OCI-LY1 (cell line): ENCODE results near the gene TNIP1.

Source experiments
- H2AFZ ChIP-seq: fragments of 200-600 bp; sonication (generic), shearing (Covaris generic); 2 replicates; pipeline ENCODE4 v1.6.0; 2014; ENCODE audit warnings: antibody characterized with exemption, mild to moderate bottlenecking, low read length
- H3F3A ChIP-seq: fragments of 200-600 bp; sonication (generic), shearing (Covaris generic); 2 replicates; pipeline ENCODE4 v1.6.0; 2014; ENCODE audit warnings: mild to moderate bottlenecking, antibody characterized with exemption, low read length, moderate library complexity; ENCODE audit not compliant: insufficient read depth
- H3K27ac ChIP-seq: fragments of 200-600 bp; sonication (generic); 2 replicates; pipeline ENCODE4 v1.5.1; 2014; ENCODE audit warnings: low read length, mixed run types, mild to moderate bottlenecking, low read depth; ENCODE audit not compliant: poor library complexity, severe bottlenecking
- H3K27me3 ChIP-seq: fragments of 200-600 bp; sonication (generic); 2 replicates; pipeline ENCODE4 v1.6.0; 2014; ENCODE audit warnings: antibody characterized with exemption, mild to moderate bottlenecking, low read length, moderate library complexity; ENCODE audit not compliant: insufficient read depth
- H3K36me3 ChIP-seq: fragments of 200-600 bp; sonication (generic); 2 replicates; pipeline ENCODE4 v1.6.1; 2014; ENCODE audit warnings: mild to moderate bottlenecking, antibody characterized with exemption, low read length, moderate library complexity, mixed read lengths; ENCODE audit not compliant: insufficient read depth
- H3K4me1 ChIP-seq: fragments of 200-600 bp; sonication (generic); 2 replicates; pipeline ENCODE4 v1.5.1; 2014; ENCODE audit warnings: mild to moderate bottlenecking, low read length, moderate library complexity; ENCODE audit not compliant: insufficient read depth, severe bottlenecking
- H3K4me2 ChIP-seq: fragments of 200-600 bp; sonication (generic), shearing (Covaris generic); 2 replicates; pipeline ENCODE4 v1.6.1; 2014; ENCODE audit warnings: low read length
- H3K4me3 ChIP-seq: fragments of 200-600 bp; sonication (generic); 2 replicates; pipeline ENCODE4 v1.5.1; 2014; ENCODE audit warnings: low read length, low read depth, mild to moderate bottlenecking, mixed read lengths; ENCODE audit not compliant: poor library complexity, severe bottlenecking
- H3K79me2 ChIP-seq: fragments of 200-600 bp; shearing (Covaris generic); 2 replicates; pipeline ENCODE4 v1.6.1; 2016; ENCODE audit warnings: mixed run types, low read length, mixed read lengths; ENCODE audit not compliant: insufficient read depth
- H3K9ac ChIP-seq: fragments of 200-600 bp; sonication (generic), shearing (Covaris generic); 2 replicates; pipeline ENCODE4 v1.6.1; 2014; ENCODE audit warnings: mild to moderate bottlenecking, low read length, mixed read lengths
- H3K9me2 ChIP-seq: fragments of 200-600 bp; sonication (generic), shearing (Covaris generic); 2 replicates; pipeline ENCODE4 v1.6.1; 2014; ENCODE audit warnings: low read depth, mild to moderate bottlenecking, low read length, mixed read lengths
- H3K9me3 ChIP-seq: fragments of 200-600 bp; shearing (Covaris generic); 2 replicates; pipeline ENCODE4 v1.6.1; 2014; ENCODE audit warnings: low read length, mixed read lengths
- H4K20me1 ChIP-seq: fragments of 200-600 bp; sonication (generic), shearing (Covaris generic); 2 replicates; pipeline ENCODE4 v1.6.0; 2016; ENCODE audit warnings: mild to moderate bottlenecking, low read length; ENCODE audit not compliant: insufficient read depth
- CTCF ChIP-seq: fragments of 200-600 bp; sonication (generic), shearing (Covaris generic); IDR thresholded peaks from 2 replicates; pipeline ENCODE4 v1.5.1; 2017; ENCODE audit warnings: mild to moderate bottlenecking, antibody characterized with exemption, low read length, moderate library complexity, mixed read lengths
- EZH2 ChIP-seq: fragments of 200-600 bp; sonication (generic), shearing (Covaris generic); IDR thresholded peaks from 2 replicates; pipeline ENCODE4 v1.8.0; 2017; ENCODE audit warnings: borderline replicate concordance, mixed run types, mild to moderate bottlenecking, antibody characterized with exemption, low read length, moderate library complexity, mixed read lengths

TNIP1 gene

GRCh38 chr5:151036556-151036955, 44.3 kb downstream of the TNIP1 start:
- Histone ChIP-seq H3K4me3 (no peak overlapping the region), H3K27ac (no peak overlapping the region), H3K79me2 (no peaks in the 10 kb centered on the region), H3K36me3 (peaks cover 97% of the 10 kb centered on the region), H3K9me2 (no peaks in the 10 kb centered on the region), H3F3A (no peaks in the 10 kb centered on the region), H3K4me2 (no peak overlapping the region), H3K9ac (no peak overlapping the region), H2AFZ (no peak overlapping the region), H3K27me3 (no peaks in the 10 kb centered on the region), H3K4me1 (no peaks in the 10 kb centered on the region), H3K9me3 (no peaks in the 10 kb centered on the region), H4K20me1 (no peaks in the 10 kb centered on the region)
- TF ChIP-seq CTCF (no peak), EZH2 (no peak)

GRCh38 chr5:151034422-151035379, 46.1 kb downstream of the TNIP1 start:
- Histone ChIP-seq H4K20me1 (no peaks in the 10 kb centered on the region), H3K27me3 (no peaks in the 10 kb centered on the region), H3K27ac (no peak overlapping the region), H3K4me2 (no peak overlapping the region), H3K36me3 (peaks cover 97% of the 10 kb centered on the region), H3K9ac (no peak overlapping the region), H3K79me2 (no peaks in the 10 kb centered on the region), H3K9me3 (no peaks in the 10 kb centered on the region), H3K4me3 (no peak overlapping the region), H3K4me1 (no peaks in the 10 kb centered on the region), H2AFZ (no peak overlapping the region), H3K9me2 (no peaks in the 10 kb centered on the region), H3F3A (no peaks in the 10 kb centered on the region)
- TF ChIP-seq EZH2: no peak
- no peak for TF ChIP-seq CTCF

GRCh38 chr5:151033217-151033934, 47.5 kb downstream of the TNIP1 start:
- Histone ChIP-seq H3K9me3 (no peaks in the 10 kb centered on the region), H3K9me2 (no peaks in the 10 kb centered on the region), H3K79me2 (no peaks in the 10 kb centered on the region), H3K9ac (no peak overlapping the region), H3K27me3 (no peaks in the 10 kb centered on the region), H3K4me1 (no peaks in the 10 kb centered on the region), H3K4me3 (no peak overlapping the region), H3K36me3 (peaks cover 97% of the 10 kb centered on the region), H4K20me1 (no peaks in the 10 kb centered on the region), H3K4me2 (no peak overlapping the region), H3K27ac (no peak overlapping the region), H3F3A (no peaks in the 10 kb centered on the region), H2AFZ (no peak overlapping the region)
- TF ChIP-seq EZH2: no peak
- no peak for TF ChIP-seq CTCF
